Activated CD8-positive, alpha-beta T cell treated with anti-CD3 and anti-CD28 coated beads for 36 hours (primary cell): ENCODE measurements around the gene CD22. TPM values are rescaled to one million over a fixed set of nuclear protein-coding genes. Genes with fewer than 3 reads are reported as not detected.

Source experiments
- ATAC-seq: fragments of 200-7000 bp; cut with Tn5 transposase; one replicate; pipeline ENCODE4 v1.10.0; 2021; ENCODE audit warnings: mild to moderate bottlenecking, moderate library complexity
- CTCF ChIA-PET: fragments of 350-600 bp; sonication (Branson Sonifier 250); formaldehyde crosslinking; loops from one replicate; lab custom pipeline; 2021; ENCODE audit warnings: antibody characterized with exemption; lab: Charles Lee
- POLR2A ChIA-PET: fragments of 350-600 bp; sonication (Branson Sonifier 250); formaldehyde crosslinking; loops from one replicate; lab custom pipeline; 2021; ENCODE audit warnings: antibody characterized with exemption; lab: Charles Lee
- DNase-seq: peaks from one replicate; pipeline ENCODE4 v3.0.0-alpha.2; 2020
- H3K27ac Mint-ChIP-seq: one replicate; pipeline ENCODE4 v1.8.0; 2021; ENCODE audit warnings: mild to moderate bottlenecking, mixed read lengths
- H3K27me3 Mint-ChIP-seq: one replicate; pipeline ENCODE4 v1.8.0; 2021; ENCODE audit warnings: mixed read lengths
- H3K36me3 Mint-ChIP-seq: one replicate; pipeline ENCODE4 v1.8.0; 2021; ENCODE audit warnings: low read depth, mixed read lengths
- H3K4me1 Mint-ChIP-seq: one replicate; pipeline ENCODE4 v1.8.0; 2021; ENCODE audit warnings: low read depth, mixed read lengths
- H3K4me3 Mint-ChIP-seq: one replicate; pipeline ENCODE4 v1.8.0; 2021; ENCODE audit warnings: mild to moderate bottlenecking, moderate library complexity, mixed read lengths
- H3K9me3 Mint-ChIP-seq: one replicate; pipeline ENCODE4 v1.8.0; 2021; ENCODE audit warnings: mixed read lengths
- intact Hi-C: fragments of 100-400 bp; cut with micrococcal nuclease; formaldehyde crosslinking; loops from one replicate; pipeline ENCODE4 v1.10.0; 2022
- total RNA-seq, 2 experiments: library from RNA; stranded (reverse); gene quantifications; one replicate each; pipeline ENCODE4 v1.2.3, GENCODE V29; 2021
- TF ChIP-seq, protein P1 (sequence below): fragments of 200-600 bp; IDR thresholded peaks from one replicate; pipeline ENCODE4 v1.8.0; 2022; ENCODE audit warnings: antibody characterized with exemption, mild to moderate bottlenecking

Gene CD22
- total RNA-seq, 2 experiments from 2014 or later, result 2.3 to 2.8 TPM

DNA sequence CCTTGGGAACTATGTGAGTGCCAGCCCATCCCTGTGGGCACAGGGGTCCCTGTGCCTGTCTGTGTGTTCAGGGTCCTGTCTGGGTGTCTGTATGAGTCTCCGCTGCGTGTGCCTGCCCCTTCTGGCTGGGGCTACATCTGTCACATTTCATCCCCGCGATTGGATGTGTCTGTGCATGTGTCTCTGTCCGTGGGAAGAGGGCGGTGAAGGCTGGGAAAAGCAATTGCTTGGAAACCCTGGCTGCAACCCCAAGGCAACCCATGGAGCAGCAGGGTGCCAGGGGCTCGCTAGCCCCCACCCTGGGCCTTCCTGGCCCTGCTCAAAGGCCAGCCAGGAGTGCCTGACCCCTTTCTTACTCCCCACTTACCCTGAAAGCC lies 35.6 kb upstream of the CD22 start:
- DNase-seq (no peak), ATAC-seq (no peak)
- ChIA-PET POLR2A (no interaction called here), CTCF (no interaction called here)
- Mint-ChIP-seq H3K4me3 (no peak overlapping the region), H3K27me3 (no peaks in the 10 kb centered on the region), H3K9me3 (no peaks in the 10 kb centered on the region), H3K36me3 (no peaks in the 10 kb centered on the region), H3K4me1 (peaks cover 9% of the 10 kb centered on the region), H3K27ac (no peak overlapping the region)
- TF ChIP-seq, protein P1, sequence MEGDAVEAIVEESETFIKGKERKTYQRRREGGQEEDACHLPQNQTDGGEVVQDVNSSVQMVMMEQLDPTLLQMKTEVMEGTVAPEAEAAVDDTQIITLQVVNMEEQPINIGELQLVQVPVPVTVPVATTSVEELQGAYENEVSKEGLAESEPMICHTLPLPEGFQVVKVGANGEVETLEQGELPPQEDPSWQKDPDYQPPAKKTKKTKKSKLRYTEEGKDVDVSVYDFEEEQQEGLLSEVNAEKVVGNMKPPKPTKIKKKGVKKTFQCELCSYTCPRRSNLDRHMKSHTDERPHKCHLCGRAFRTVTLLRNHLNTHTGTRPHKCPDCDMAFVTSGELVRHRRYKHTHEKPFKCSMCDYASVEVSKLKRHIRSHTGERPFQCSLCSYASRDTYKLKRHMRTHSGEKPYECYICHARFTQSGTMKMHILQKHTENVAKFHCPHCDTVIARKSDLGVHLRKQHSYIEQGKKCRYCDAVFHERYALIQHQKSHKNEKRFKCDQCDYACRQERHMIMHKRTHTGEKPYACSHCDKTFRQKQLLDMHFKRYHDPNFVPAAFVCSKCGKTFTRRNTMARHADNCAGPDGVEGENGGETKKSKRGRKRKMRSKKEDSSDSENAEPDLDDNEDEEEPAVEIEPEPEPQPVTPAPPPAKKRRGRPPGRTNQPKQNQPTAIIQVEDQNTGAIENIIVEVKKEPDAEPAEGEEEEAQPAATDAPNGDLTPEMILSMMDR, result no peak
- intact Hi-C loops, result no loop called here

DNA sequence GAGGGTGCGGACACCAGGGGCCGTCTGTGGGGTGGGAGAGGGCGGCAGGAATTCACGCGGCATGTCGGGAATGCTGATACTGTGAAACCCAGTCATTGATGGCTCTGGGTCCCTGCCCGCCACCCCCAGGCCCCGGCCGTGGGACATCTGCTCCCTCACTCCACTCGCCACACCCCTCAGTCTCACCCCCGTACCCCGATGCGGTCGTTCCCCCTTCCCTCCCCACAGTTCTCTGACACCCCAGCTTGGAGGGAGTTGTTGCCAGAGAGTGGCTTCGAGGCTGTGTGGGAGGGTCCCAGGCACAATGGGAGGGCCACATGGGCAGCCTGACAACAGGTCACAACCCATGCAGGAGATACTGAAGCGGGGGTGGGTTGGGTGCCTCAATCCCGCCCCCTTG lies 35.2 kb upstream of the CD22 start:
- no peak for DNase-seq
- POLR2A ChIA-PET, result no interaction called here
- no peak for ATAC-seq
- no peaks in the 10 kb centered on the region for H3K9me3 Mint-ChIP-seq
- CTCF ChIA-PET, result interaction anchor here (1.6 kb wide), 1 partner anchor 201 kb away, joined by 4 read pairs; no protein-coding TSS in a partner anchor
- H3K4me1 Mint-ChIP-seq, result peaks cover 9% of the 10 kb centered on the region
- TF ChIP-seq, protein P1, result no peak
- no peak overlapping the region for H3K4me3 Mint-ChIP-seq
- no peaks in the 10 kb centered on the region for H3K27me3 Mint-ChIP-seq
- intact Hi-C loops, result no loop called here
- no peak overlapping the region for H3K27ac Mint-ChIP-seq
- no peaks in the 10 kb centered on the region for H3K36me3 Mint-ChIP-seq

DNA sequence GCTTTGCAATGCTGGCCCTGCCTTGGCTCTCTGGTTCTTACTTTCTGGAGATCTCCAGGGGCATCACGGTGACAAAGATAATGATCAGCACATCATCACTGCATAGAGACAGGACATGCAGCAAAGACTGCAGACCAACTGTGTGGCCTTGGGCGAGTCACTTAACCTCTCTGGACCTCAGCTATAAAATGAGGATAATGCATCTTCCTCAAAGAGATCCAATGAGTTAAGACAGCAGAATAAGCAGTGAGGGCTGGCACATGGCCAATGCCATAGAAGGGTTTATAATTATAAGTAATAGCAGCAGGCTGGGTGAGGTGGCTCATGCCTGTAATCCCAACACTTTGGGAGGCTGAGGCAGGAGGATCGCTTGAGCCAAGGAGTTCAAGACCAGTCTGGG lies 34.7 kb upstream of the CD22 start:
- ATAC-seq (no peak), DNase-seq (no peak)
- ChIA-PET POLR2A (no interaction called here), CTCF (interaction anchor here (1.0 to 1.6 kb wide), 2 partner anchors 10 to 201 kb away, joined by 4 read pairs; no protein-coding TSS in a partner anchor)
- H3K4me1 Mint-ChIP-seq, result peaks cover 9% of the 10 kb centered on the region
- H3K9me3 Mint-ChIP-seq, result no peaks in the 10 kb centered on the region
- no peak overlapping the region for H3K4me3 Mint-ChIP-seq
- intact Hi-C loops, result no loop called here
- H3K27me3 Mint-ChIP-seq, result no peaks in the 10 kb centered on the region
- no peak overlapping the region for H3K27ac Mint-ChIP-seq
- H3K36me3 Mint-ChIP-seq, result no peaks in the 10 kb centered on the region
- TF ChIP-seq, protein P1, result no peak

DNA sequence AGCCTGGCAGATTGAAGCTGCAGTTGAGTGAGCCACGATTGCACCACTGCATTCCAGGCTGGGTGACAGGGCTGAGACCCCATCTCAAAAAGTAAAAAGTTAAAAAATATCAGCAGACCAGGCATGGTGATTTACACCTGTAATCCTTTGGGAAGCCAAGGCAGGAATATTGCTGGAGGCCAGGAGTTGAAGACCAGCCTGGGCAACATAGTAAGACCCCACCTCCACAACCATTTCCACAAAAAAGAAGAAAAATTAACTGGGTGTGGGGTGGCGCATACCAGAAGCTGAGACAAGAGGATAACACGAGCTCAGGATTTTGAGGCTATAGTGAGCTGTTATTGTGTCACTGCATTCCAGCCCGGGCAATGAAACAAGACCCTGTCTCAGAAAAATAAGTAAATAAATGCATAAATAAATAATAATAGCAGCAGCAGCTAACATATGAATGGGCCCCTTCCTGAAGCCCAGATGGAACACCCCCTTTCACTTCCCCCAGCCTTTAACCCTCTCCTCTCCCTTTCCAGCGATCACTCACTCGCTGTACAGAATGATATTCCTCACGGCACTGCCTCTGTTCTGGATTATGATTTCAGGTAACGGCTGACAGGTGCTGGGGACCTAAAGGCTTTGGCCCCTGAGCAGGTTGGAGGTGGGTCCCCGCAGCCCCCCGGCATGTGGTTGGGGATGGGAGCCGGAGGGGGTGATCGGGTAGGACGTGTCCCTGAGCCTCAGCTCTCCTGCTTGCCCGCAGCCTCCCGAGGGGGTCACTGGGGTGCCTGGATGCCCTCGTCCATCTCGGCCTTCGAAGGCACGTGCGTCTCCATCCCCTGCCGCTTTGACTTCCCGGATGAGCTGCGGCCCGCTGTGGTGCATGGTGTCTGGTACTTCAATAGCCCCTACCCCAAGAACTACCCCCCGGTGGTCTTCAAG lies 33.9 kb upstream of the CD22 start:
- H3K4me3 Mint-ChIP-seq, result no peak overlapping the region
- TF ChIP-seq, protein P1, result no peak
- peaks cover 9% of the 10 kb centered on the region for H3K4me1 Mint-ChIP-seq
- ATAC-seq, result no peak
- no peaks in the 10 kb centered on the region for H3K9me3 Mint-ChIP-seq
- H3K27ac Mint-ChIP-seq, result peak overlapping the region; percentile 31
- DNase-seq, result no peak
- H3K36me3 Mint-ChIP-seq, result no peaks in the 10 kb centered on the region
- intact Hi-C loops, result no loop called here
- no peaks in the 10 kb centered on the region for H3K27me3 Mint-ChIP-seq
- POLR2A ChIA-PET, result interaction anchor here (1.1 to 1.4 kb wide), 3 partner anchors 89 to 228 kb away, joined by 3 to 4 read pairs (median 3); no protein-coding TSS in a partner anchor
- CTCF ChIA-PET, result interaction anchor here (1.0 to 1.6 kb wide), 7 partner anchors 10 to 228 kb away, joined by 3 to 4 read pairs (median 4); partner anchors contain the start of gene HAMP
